ENCODE results near the gene IVD.

GRCh38 chr15:40365624-40366456, 39.8 kb upstream of the IVD start:
- no peak for TF ChIP-seq ARNTL (CRISPR knock-in tag; IDR thresholded peaks at IDR 0.05; ENCODE audit: borderline replicate concordance, low read depth)
- no peak for TF ChIP-seq PPARA (CRISPR knock-in tag; IDR thresholded peaks at IDR 0.05; ENCODE audit: borderline replicate concordance)
- TF ChIP-seq PATZ1 (CRISPR knock-in tag; IDR thresholded peaks at IDR 0.05; ENCODE audit: borderline replicate concordance), result no peak
- TF ChIP-seq SNAI2 (CRISPR knock-in tag; IDR thresholded peaks at IDR 0.05), result no peak
- no peak for TF ChIP-seq BACH2 (CRISPR knock-in tag; IDR thresholded peaks at IDR 0.05; ENCODE audit: borderline replicate concordance)
- no peak for TF ChIP-seq TOX (CRISPR knock-in tag; IDR thresholded peaks at IDR 0.05; ENCODE audit: borderline replicate concordance)
- TF ChIP-seq CSDC2 (CRISPR knock-in tag; IDR thresholded peaks at IDR 0.05), result no peak
- no peak for TF ChIP-seq OSR1 (CRISPR knock-in tag; IDR thresholded peaks at IDR 0.05)
- TF ChIP-seq CREB5 (CRISPR knock-in tag; IDR thresholded peaks at IDR 0.05; ENCODE audit: low read depth), result no peak
- TF ChIP-seq GLIS3 (CRISPR knock-in tag; IDR thresholded peaks at IDR 0.05), result no peak
- TF ChIP-seq ISL1 (CRISPR knock-in tag; IDR thresholded peaks at IDR 0.05), result no peak
